Left ventricle myocardium superior (tissue), 1 donor: ENCODE data around the gene DDR2. TPM values are rescaled to one million over a fixed set of nuclear protein-coding genes. Genes with fewer than 3 reads are reported as not detected.
"Not testable (repeated sequence)": the region's sequence is repeated elsewhere in the genome, so short reads cannot be mapped to it uniquely, and the experiment has no call there.

Experiments
- ATAC-seq: fragments of 200-7000 bp; cut with Tn5 transposase; one replicate; pipeline ENCODE4 v1.9.1; 2020; ENCODE audit warnings: mild to moderate bottlenecking, moderate library complexity
- DNase-seq: peaks from one replicate; pipeline ENCODE4 v3.0.0-alpha.2; 2020
- intact Hi-C: fragments of 100-400 bp; cut with micrococcal nuclease; formaldehyde crosslinking; loops from one replicate; pipeline ENCODE4 v1.11.0; 2022
- total RNA-seq: library from RNA; stranded (reverse); fragmentation: NEBNext Ultra II Directional; extraction: Animal tissue kit (Norgen Biotek cat#: 25700); gene quantifications from one replicate; pipeline ENCODE4 v1.2.1, GENCODE V29; 2021
- donor health status: DM: no; HTN: yes; CAD: no; lungs with severe emphysema.

The DDR2 gene
- total RNA-seq, 1 donor from 2014 or later, result 26.1 TPM

DNA sequence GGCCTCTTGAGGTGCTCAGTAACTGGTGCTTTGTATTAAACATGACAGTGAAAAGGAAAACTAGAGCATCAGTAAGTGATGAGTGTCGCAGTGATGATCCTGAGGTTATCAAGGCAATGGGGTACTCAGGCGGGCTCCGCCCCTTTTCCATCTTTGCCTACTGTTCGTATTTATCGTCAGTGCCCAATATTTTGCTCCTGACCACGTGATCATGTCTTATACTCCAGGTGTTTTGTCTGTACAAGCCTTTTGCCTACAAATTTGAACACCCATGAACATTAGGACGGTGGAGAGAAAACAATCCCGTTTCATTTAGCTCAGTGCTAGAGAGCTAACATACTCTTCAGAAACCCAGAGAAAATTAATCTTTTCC is 158.7 kb downstream of the DDR2 start:
- peak; percentile 1 for ATAC-seq
- intact Hi-C loops, DNase-seq: not testable (repeated sequence)

DNA sequence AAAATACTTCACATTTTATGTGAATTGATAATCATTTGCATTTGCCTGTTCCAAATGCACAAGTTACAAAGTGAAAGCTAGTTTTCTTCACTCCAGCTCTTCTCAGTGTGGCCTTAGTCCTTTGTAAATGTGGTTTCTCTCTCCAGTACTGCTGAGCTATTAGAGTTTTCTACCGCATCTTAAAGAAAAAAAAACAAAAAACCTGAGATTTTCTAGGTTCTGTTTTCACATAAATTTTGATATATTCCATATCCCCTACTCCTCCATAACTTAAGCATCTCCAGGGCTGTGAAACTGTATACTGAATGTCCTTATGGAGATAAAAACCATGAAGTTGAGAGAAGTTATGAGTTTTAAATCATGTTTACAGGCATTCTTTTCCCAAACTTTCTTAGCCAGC is 162.0 kb downstream of the DDR2 start:
- intact Hi-C loops, DNase-seq, ATAC-seq: not testable (repeated sequence)

DNA sequence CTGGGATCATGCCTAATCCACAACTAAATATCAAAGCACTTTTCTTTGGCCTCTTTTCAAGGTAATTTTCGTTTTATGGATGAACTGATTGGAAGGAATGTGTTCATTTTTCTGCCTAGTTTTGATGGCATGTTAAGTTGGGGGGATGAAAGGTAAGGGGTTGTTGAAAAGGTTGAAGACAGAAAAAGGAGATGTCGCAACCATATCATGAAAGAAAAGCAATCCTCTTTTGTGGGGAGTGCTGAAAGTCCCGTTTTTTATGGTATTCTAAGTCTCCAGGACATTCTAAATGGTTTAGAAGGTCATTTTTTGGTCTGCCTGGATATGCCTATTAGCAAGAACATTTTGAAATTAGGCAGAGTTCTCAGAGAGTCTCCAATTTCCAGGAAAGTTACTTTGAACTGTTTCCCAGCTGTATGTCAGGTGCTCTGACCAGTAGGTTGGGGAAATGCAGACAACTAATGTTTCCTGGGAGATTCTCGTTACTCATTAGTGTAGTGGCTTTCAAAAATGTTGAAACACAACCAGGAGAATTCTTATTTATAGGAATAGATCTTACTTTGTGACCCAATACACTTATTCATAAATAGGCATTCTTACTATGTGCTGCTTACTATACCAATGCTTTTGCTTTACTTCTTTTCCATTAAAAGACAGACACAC is 164.5 kb downstream of the DDR2 start:
- intact Hi-C loops, ATAC-seq, DNase-seq: not testable (repeated sequence)

DNA sequence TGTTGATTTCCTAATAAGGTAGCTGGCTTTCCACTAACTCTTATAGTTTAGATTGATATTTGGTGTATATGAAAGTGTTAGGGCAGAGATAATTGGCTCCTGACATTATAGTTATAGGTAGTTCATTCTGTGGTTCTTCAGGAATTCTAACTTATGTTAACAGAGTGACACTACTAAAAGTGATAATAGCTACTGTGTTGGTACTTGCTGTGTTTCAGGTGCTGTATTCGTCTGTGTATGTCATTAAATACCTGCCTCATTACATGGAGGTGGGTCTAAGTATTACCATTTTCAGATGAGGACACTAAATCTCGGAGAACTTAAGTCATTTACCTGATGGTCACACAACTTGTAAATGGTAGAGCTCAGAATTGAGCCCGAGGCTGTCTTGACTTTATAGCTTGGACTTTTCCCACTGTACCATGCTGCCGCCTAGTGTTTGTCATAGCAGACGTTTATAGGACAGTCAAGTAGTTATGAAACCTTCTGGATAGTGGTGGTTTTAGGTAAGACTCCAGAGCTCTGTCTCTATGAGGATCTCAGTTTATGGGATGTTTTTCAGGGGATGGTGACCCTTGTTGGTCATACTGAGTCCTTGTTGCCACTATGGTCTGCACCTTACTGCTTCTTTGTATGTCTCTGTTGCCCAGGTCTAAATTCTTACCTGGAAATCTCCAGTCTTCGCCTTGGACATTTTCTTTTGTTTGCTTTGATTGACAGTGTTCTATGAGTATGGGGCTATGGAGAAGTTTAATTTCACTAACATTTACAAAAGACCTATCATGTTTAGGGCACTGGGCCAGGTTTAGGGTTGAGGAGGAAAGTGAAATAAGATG is 167.9 kb downstream of the DDR2 start:
- peak; percentile 49 for DNase-seq
- intact Hi-C loops, result loop anchor here (5.0 kb wide), 1 partner anchor 188 kb away; no protein-coding TSS in a partner anchor
- peak; percentile 92 for ATAC-seq

DNA sequence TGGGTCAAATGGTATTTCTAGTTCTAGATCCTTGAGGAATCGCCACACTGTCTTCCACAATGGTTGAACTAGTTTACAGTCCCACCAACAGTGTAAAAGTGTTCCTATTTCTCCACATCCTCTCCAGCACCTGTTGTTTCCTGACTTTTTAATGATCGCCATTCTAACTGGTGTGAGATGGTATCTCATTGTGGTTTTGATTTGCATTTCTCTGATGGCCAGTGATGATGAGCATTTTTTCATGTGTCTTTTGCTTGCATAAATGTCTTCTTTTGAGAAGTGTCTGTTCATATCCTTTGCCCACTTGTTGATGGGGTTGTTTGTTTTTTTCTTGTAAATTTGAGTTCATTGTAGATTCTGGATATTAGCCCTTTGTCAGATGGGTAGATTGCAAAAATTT is 175.2 kb downstream of the DDR2 start:
- intact Hi-C loops, ATAC-seq: not testable (repeated sequence)

DNA sequence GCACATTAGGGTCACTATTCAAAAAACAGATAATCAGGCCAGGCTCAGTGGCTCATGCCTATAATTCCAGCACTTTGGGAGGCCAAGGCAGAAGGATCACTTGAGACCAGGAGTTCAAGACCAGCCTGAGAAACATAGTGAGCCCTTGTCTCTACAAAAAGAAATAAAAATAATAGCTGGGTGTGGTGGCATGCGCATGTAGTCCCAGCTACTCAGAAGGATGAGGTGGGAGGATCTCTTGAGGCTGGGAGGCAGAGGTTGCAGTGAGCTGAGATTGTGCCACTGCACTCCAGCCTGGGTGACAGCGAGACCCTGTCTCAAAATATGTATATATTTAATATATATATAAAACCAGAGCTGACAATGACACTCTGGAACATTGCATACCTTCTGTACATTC is 180.1 kb downstream of the DDR2 start:
- ATAC-seq, result not testable (repeated sequence)

More for the DNA sequence above, 175.2 kb downstream of the DDR2 start:
- DNase-seq, result not testable (repeated sequence)

DNA sequence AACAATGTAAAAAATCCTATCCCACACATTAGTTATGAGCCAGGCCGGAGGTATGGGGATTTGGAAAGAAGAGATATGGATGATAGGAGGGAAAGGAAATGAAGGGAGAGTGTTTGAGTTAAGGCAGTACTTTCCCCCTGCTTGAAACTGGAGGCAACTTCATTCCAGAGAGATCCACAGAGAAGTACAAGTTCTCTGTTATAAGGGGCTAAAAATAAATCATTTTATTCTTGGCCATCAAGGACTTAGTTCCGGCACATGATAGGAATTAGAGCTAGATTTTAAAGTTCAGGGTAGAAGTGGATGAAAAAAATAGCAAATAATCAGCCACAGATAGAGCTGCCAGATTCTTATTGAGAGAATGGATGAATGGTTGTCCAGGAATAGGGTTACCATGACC is 185.9 kb downstream of the DDR2 start:
- intact Hi-C loops, DNase-seq: not testable (repeated sequence)
- ATAC-seq, result peak; percentile 60

More for the DNA sequence above, 180.1 kb downstream of the DDR2 start:
- DNase-seq, intact Hi-C loops: not testable (repeated sequence)

DNA sequence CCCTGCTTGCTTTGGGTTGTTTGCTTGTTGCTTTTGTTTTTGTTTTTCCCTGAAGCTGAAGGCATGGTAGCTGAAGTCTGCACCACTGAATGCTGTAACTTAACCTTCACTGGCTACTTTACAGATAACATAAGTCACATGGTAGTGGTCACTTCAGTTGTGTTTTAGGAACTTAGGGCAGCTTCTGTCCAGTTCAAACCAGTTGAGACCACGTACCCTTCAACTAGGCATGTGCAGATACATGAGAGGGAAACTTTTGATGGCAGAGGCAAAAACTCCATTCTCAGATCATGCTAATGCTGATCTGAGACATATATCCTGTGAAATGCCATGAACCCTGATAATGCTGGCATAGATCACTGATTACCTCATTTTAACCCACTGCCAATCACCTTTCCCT is 186.4 kb downstream of the DDR2 start:
- DNase-seq, ATAC-seq, intact Hi-C loops: not testable (repeated sequence)

DNA sequence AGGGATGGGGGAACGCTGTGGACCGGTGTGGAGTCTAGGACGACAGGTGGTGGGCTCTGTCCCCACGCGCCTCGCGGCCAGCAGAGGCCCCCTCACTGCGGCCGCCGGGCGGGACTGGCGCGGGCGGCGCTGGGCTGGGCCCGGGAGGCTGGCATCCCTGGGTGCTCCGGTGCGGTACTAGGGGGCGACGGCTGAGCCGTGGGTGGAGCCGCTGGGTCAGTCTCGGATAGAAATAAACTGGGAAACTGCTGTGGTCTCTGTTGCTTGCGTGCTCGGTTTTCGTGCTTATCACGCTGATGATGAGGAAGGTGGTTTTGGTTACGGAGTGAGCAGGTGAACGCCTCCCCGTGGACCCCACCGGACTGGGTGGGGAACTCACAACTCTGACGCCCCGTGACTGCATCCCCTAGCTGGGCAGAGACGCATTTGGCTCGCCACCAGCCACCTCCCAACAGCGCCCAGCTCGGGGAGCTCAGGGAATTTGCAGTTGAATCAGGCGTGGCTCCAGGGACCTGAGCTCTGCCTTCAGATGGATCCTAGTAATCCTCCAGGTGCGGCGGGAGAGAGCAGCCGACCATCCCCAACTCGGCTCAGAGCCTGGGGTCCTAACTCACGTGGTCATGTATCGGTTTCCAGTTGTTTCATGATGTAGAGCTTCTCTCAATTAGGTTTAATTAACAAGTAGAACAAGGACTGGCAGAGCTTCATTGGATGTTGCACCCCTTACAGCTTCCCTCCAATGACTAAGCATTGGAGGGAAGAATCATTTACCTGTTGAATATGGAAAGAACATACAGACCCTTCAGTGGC is 190.3 kb downstream of the DDR2 start:
- ATAC-seq (peak; percentile 66), DNase-seq (peak; percentile 37)
- intact Hi-C loops, result no loop called here

DNA sequence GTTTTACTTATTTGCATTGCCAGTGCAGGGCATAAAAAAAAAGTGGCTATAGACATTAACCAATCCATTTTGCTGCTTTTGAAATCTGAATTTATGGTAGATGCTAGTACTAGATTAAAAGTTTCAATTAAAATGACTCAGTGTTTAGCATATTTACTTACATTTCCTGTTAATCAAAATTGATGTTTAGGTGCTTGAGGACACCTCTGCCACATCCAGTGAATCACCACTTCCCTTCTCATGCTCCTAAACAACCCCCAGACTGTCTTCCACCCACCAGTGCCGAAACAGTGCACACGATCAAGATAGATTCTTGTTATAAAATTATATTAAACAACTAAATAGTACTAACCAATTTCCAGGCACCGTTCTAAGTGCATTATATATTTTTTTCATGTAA is 191.0 kb downstream of the DDR2 start:
- no peak for ATAC-seq
- intact Hi-C loops, result no loop called here
- no peak for DNase-seq

DNA sequence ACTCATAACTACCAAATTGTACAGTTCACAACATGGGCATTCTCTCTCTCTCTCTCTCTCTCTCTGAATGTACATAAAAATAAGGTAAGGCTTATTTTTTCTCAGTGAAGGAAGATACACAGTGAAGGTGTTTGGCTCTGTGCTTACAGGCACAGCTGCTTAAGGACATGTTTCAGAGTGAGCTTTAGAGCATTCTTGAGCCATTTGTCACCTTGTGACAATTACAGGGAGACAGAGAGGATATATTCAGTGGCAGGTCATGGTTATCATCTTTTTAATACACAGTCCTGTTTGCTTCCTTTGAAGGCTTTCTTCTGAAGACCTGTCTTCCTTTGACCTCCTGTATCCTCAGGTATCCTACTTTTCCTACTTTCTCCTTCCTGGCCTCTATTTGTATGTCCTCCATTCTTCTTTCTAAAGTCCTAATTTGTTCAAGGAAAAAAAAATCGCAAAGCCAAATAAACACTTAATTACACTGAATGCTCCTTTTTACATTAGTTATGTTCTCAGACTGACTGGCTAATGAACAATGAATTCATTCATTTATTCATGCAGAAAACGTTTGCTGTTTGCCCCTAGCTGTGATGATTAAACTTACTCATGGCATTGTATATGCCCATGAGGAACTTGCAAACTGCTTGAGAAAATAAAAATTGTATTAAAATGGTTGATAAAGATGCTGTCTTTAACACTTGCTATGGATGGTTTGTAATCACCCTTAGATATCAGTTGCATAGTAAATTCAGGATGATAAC is 191.7 kb downstream of the DDR2 start:
- ATAC-seq (no peak), DNase-seq (no peak)
- intact Hi-C loops, result no loop called here

DNA sequence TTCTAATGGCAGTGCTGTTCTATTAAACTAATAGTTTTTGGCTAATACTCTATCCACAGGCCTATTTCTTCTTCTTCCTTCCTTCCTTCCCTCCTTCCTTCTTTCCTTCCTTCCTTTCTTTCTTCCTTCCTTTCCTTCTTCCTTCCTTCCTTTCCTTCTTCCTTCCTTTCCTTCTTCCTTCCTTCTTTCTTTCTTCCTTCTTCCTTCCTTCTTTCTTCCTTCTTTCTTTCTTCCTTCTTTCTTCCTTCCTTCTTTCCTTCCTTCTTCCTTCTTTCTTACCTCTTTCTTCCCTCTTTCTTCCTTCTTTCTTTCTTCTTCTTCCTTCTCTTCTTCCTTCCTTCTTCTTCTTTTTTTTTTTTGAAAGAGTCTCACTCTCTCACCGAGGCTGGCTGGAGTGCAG is 197.0 kb downstream of the DDR2 start:
- no peak for ATAC-seq
- DNase-seq, result no peak
- intact Hi-C loops, result no loop called here

DNA sequence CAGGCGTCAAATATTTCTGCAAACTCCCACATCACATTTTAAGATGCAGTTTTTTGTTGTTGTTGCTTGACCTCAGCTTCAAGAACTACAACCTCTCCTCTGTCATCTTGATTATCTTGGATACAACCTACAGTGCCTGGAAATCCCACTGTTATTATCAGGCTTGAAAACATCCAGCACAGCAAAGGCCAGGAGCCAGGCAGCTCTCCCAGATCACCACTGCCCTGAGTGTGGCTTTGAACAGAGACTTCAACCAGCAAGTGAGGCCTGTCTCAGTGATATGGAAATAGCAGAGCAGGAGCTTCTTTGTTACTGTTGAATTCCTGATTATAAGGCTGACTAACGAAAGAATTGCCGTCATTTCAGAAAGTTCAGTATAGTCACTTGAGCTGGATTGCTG is 200.2 kb downstream of the DDR2 start:
- ATAC-seq, result no peak
- no peak for DNase-seq
- intact Hi-C loops, result no loop called here

DNA sequence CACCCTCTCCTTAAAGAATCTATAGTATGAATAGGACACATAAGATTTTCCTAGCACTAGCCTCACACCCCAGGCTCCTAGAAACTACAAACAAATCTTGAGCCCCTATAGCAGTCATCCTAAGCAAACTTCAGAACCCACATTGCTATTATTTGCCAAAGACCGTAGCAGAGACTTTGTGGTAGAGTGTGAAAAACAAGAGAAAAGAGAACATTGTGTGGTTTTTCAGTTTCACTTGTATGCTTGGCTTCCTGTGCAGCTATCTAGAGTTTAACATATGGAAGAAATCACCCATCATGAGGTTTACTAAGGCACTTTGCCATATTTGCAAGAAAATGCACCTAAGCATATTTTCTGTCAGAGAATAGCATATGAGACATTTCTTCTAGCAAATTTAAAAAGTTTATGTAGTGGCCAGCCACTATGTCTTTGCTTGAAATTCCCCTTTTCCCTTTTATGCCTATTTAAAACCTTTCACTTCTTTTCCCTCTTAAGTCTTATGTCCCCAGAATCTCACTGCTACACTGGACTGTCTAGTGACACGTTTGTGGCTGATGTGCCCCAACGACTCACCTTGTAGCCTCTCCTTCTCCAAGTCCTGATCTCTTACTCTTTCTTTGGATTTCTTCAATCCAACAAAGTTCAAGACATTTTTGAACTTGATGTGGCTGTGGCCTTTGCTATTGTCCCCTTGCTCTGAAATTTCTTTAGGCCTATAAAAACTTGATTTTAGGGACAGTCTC is 203.1 kb downstream of the DDR2 start:
- no peak for DNase-seq
- intact Hi-C loops, result no loop called here
- no peak for ATAC-seq
